HG02759 (cell line): ENCODE data around the gene AP1B1.
"Not testable (repeated sequence)": the region's sequence is repeated elsewhere in the genome, so short reads cannot be mapped to it uniquely, and the experiment has no call there.

Source experiments
- ATAC-seq: cut with Tn5 transposase; IDR thresholded peaks from one replicate; pipeline ENCODE4 v1.9.1; 2021; ENCODE audit warnings: mild to moderate bottlenecking, moderate library complexity; ENCODE audit not compliant: unreplicated experiment

Gene AP1B1

GRCh38 chr22:29387921-29388758 is at the start of gene AP1B1:
Gene AP1B1 (minus strand): TSS chr22:29388570. CDS start chr22:29367243, 21,327 bp downstream.
- ATAC-seq = peak; percentile 88

DNA sequence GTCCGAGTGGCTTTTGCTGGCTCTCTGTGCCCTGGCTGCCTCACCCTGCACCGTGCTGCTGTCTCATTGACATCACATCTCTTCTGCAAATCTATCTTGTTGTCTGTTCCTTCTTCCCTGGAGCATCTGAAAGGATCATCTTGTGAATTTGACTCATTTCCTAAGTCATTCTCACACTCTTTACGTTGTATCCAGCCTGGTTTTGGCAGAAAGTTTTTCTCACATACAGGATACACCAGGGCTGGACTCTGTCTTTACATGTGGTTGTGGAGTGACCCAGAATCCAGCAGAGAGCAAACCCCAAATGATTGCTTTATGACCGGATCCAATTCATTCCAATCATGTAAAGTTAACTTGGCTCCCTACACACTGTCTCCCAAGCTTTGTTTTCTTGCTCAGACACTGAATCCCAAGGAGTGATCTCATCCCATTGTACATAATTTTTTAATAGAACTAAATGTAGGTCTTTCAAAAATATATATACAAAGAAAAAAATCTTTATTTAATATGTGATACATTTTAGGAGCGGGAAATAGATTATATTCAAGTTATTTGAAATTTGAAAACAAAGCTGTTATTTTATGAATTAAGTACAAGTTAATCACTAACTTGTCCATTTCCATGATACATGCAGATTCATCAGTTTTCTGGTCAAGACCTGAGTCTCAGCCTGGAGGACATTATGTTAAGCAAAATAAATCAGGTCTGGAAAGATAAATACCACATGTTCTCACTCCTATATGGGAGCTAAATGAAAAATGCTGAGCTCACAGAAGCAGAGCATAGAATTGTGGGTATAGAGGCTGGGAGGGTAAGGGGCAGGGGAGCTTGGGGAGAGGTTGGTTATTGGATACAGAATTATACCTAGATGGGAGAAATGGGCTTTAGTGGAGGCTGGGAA is 47.1 kb upstream of the AP1B1 start:
- ATAC-seq = no peak

GRCh38 chr22:29434288-29434687 is 45.9 kb upstream of the AP1B1 start:
- ATAC-seq = no peak

- ATAC-seq = no peak
Observed at GRCh38 chr22:29433856-29434255, 45.5 kb upstream of the AP1B1 start.

GRCh38 chr22:29431986-29432385 is 43.6 kb upstream of the AP1B1 start:
- no peak for ATAC-seq

DNA sequence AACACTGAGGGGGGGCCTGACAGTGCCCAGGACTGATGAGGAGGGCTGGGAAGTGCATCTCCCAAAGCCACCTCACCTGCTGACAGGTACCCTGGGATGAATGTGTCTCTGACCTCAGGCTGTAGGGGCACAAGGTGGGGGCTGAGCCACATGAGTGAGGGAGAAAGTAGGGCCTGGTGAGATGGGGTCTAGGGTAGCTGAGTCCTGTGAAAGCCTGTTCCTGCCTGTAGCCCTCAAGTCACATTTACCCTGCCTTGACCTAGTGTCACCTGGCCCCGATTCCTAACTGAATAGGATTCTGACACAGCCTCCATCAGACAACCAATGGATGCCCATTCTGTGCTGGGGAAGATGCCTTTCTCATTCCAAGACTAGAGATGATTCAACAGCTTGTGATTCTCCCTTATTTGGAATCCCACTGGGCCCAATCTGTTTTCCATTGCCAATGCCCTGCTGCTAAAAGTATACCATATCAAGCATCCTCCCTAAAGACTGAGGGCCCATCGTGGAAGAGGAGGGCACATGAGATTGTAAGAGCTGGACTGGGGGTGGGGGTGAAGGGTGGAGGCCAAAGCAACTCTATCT is 38.9 kb upstream of the AP1B1 start:
- ATAC-seq = no peak

GRCh38 chr22:29426476-29426875 is 38.1 kb upstream of the AP1B1 start:
- no peak for ATAC-seq

- ATAC-seq = not testable (repeated sequence)
Observed at GRCh38 chr22:29418704-29419103, 30.3 kb upstream of the AP1B1 start.

GRCh38 chr22:29414951-29415591 is 26.7 kb upstream of the AP1B1 start:
- ATAC-seq = peak; percentile 42

DNA sequence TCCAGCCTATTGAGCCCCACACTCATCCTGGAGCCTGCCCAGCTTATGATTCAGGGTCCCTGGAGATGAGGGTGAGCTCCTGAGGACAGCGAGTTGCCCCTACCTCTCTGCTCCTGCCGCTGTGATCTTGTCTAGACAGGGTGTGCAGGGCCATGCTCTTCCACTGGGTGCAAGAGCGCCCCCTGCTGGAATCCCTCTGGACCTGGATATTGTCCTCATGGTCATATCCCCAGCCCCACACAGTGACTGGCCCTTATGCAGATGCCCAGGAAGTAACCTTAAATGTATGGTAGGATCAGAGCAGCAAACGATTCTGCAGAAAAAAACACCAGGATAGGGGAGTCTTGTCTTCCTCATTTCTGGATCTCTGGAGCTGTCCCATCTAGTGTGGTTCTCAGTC is 24.4 kb upstream of the AP1B1 start:
- ATAC-seq = not testable (repeated sequence)

DNA sequence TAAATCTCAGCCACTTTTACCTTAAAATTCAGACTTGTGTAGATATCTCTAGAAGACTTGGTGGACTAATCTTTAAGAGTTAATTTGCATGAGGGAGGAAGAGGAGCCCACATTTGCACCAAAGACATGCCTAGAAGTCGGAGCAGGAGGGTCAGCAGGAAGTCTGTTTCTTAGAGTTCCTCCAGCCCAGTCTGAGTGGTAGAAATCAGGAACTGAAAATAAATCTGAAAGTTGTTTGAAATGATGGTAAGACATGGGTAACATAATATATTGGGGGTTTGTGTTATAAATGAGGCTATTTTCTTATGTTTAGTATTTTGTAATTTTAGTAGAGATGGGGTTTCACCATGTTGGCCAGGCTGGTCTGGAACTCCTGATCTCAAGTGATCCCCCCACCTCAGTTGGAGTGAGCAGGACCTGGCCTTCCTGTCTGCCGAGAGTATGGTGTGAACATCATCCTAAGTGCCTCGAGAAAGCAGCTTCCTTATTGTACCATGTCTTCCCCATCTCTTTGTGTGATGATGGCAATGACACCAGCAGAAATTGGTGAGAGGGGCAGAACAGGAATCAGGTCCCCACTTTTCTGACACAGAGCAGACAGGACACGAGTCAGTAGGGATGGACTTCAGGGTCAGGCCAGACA is 23.3 kb upstream of the AP1B1 start:
- ATAC-seq = not testable (repeated sequence)

- no peak for ATAC-seq
Observed at GRCh38 chr22:29408940-29409339, 20.6 kb upstream of the AP1B1 start.

GRCh38 chr22:29401538-29401937 is 13.2 kb upstream of the AP1B1 start:
- ATAC-seq = not testable (repeated sequence)

DNA sequence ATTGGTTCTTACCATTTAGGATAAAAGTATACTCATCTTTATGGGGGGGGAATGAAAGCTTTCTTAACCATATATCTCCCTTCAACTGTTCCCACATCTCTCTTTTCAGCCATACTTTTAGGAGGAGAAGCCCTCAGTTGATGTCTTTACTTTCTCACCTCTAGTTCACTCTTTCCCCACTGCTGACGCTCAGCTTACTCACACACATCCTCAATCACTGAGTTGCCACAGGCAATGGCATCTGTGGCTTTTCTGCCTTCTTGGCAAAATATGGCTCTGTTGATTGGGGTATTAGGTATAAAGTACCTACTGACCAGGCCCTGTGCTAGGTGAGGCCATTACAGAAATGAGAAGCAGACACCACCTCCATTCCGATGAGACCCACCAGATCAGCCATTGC is 12.2 kb upstream of the AP1B1 start:
- no peak for ATAC-seq

- no peak for ATAC-seq
Observed at GRCh38 chr22:29397791-29398190, 9.4 kb upstream of the AP1B1 start.

DNA sequence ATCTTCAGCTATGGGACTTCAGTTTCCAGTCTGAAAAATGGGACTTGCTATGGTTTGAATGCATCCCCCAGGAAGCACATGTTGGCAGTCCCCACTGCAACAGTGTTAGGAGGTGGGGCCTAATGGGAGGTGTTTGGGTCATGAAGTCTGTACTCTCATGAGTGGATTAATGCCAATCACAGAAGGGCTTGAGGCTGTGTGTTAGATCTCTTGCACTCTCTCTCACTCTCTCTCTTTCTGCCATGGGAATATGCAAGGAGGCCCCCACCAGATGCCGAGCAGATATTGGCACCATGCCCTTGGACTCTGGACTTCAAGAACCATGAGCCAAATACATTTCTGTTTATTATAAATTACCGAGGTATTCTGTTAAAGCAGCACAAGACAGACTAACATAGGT is 7.8 kb upstream of the AP1B1 start:
- ATAC-seq = no peak

DNA sequence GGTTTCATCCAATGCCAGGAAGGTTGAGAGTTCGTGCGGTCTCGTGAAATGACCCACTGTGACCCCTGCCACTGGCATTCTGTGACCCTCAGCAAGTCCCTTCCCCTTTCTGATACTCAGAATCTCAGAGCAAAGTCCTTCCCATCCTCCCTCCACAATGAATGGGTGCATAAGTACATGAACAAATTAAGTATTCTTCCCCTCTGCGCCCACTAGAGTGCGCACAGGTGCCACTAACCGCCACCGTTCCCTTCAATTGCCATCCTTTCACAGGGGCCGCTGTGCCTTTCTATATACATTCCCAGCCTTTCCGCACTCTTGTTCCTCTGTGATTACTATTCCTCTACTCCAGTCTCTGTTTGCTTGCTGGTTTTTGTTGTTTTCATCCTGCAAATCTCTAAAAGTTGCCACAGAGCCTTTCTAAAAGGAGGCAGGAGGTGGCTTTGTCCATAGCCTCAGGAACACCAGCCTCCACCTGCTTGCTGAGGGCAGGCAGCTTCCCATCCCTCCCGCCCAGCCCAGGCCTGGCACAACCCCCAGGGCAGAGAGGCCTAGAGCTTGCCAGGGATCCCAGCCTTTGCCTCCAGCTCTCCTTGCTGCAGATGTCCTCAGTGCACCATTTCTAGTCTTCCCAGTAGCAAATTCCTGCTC is 6.7 kb upstream of the AP1B1 start:
- ATAC-seq = peak; percentile 48

- no peak for ATAC-seq
Observed at GRCh38 chr22:29393019-29393608, 4.7 kb upstream of the AP1B1 start.

GRCh38 chr22:29391546-29391945 is 3.2 kb upstream of the AP1B1 start:
- ATAC-seq = no peak

GRCh38 chr22:29390270-29390669 is 1.9 kb upstream of the AP1B1 start:
- ATAC-seq = no peak
